Measurements from ENCODE around the gene NSMCE4A. TPM values are rescaled to one million over a fixed set of nuclear protein-coding genes. Genes with fewer than 3 reads are reported as not detected.
"Not testable (repeated sequence)": the region's sequence is repeated elsewhere in the genome, so short reads cannot be mapped to it uniquely, and the experiment has no call there.

NSMCE4A gene
- total RNA-seq, 1 donor from 2014 or later = 31.3 TPM

DNA sequence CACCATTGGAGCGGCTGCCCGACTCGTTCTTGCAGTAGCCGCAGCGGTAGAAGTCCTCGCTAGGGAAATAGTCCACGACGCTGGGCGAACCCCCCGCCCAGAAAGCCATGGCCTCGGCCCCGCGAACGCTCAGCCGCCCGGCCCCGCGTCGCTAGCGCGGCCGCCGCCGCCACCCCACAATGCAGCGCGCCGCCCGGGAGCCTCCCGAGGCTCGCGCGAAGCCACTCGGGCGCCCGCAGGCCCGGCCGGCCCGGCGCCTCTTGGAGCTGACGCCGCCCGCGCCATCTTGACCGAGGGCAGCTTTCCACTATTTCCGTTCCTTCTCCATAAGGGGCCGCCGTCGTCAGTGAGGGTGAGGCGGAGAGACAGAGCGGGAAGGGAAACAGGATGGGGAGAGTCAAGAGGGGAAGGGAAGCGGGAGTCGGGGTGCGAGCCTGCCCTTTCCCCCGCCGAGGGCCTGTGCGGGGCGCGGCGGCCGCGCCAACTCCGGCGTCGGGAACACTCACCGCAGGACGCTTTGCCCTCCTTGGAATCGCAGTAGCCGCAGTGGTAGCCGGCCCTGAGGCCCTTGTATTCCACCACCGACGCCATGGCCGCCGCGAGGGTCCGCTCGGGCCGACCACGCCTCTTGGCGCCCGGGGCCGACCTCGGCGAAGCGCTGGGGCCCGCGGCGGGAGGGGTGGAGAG lies 47.0 kb downstream of the NSMCE4A start, which contains the start of gene ATE1:
Gene ATE1 (minus strand): TSS at position 191 of the 687 bp plus-strand sequence. CDS start 82 bp downstream, at position 109.
- H3K9me3 ChIP-seq (ENCODE audit: control insufficient read depth in 3 of 3, low read length in 3 of 3) = no peaks in the 10 kb centered on the region

GRCh38 chr10:121927318-121927840 lies 47.6 kb downstream of the NSMCE4A start:
- H3K4me3 ChIP-seq (ENCODE audit: low read length in 3 of 3) = peak overlapping the region; percentile 69 to 96 (median 95)
- H3K9me3 ChIP-seq (ENCODE audit: control insufficient read depth in 3 of 3, low read length in 3 of 3) = no peaks in the 10 kb centered on the region
- peaks cover 6 to 19% (median 16%) of the 10 kb centered on the region in 3 donors for H3K4me1 ChIP-seq (ENCODE audit: control insufficient read depth in 3 of 3, insufficient read depth in 3 of 3, low read length in 3 of 3)
- peak overlapping the region; percentile 93 to 99 (median 98) for H3K9ac ChIP-seq (ENCODE audit: low read depth in 1 of 3, low read length in 3 of 3)
- peak overlapping the region; percentile 96 for H3K27ac ChIP-seq (ENCODE audit: low read depth, low read length)
- no peaks in the 10 kb centered on the region for H3K27me3 ChIP-seq (ENCODE audit: control insufficient read depth in 3 of 3, insufficient read depth in 3 of 3, low read length in 3 of 3)
- peaks cover 2 to 10% (median 9%) of the 10 kb centered on the region in 3 donors for H3K36me3 ChIP-seq (ENCODE audit: control insufficient read depth in 3 of 3, insufficient read depth in 3 of 3, low read length in 3 of 3)

More for the DNA sequence above, 47.0 kb downstream of the NSMCE4A start, which contains the start of gene ATE1:
- H3K9ac ChIP-seq (ENCODE audit: low read depth in 1 of 3, low read length in 3 of 3) = peak within 1 kb of the TSS; percentile 96 to 99 (median 98)
- H3K4me3 ChIP-seq (ENCODE audit: low read length in 3 of 3) = peak within 1 kb of the TSS; percentile 69 to 96 (median 95)
- peaks cover 6 to 19% (median 16%) of the 10 kb centered on the region in 3 donors for H3K4me1 ChIP-seq (ENCODE audit: control insufficient read depth in 3 of 3, insufficient read depth in 3 of 3, low read length in 3 of 3)
- no peaks in the 10 kb centered on the region for H3K27me3 ChIP-seq (ENCODE audit: control insufficient read depth in 3 of 3, insufficient read depth in 3 of 3, low read length in 3 of 3)
- peaks cover 2 to 4% (median 4%) of the 10 kb centered on the region in 3 donors for H3K36me3 ChIP-seq (ENCODE audit: control insufficient read depth in 3 of 3, insufficient read depth in 3 of 3, low read length in 3 of 3)
- peak within 1 kb of the TSS; percentile 96 for H3K27ac ChIP-seq (ENCODE audit: low read depth, low read length)

- Histone ChIP-seq H3K27me3 (ENCODE audit: control insufficient read depth in 3 of 3, insufficient read depth in 3 of 3, low read length in 3 of 3) (no peaks in the 10 kb centered on the region), H3K36me3 (ENCODE audit: control insufficient read depth in 3 of 3, insufficient read depth in 3 of 3, low read length in 3 of 3) (peaks cover 2 to 14% (median 12%) of the 10 kb centered on the region in 3 donors), H3K9ac (ENCODE audit: low read depth in 1 of 3, low read length in 3 of 3) (peak overlapping the region; percentile 93 to 99 (median 98)), H3K4me3 (ENCODE audit: low read length in 3 of 3) (peak overlapping the region; percentile 69 to 96 (median 95)), H3K4me1 (ENCODE audit: control insufficient read depth in 3 of 3, insufficient read depth in 3 of 3, low read length in 3 of 3) (peaks cover 6 to 19% (median 16%) of the 10 kb centered on the region in 3 donors), H3K27ac (ENCODE audit: low read depth, low read length) (peak overlapping the region; percentile 96), H3K9me3 (ENCODE audit: control insufficient read depth in 3 of 3, low read length in 3 of 3) (no peaks in the 10 kb centered on the region)
Measured at GRCh38 chr10:121926671-121927317, 48.2 kb downstream of the NSMCE4A start.

GRCh38 chr10:121926157-121926556 lies 48.9 kb downstream of the NSMCE4A start:
- Histone ChIP-seq H3K36me3 (ENCODE audit: control insufficient read depth in 3 of 3, insufficient read depth in 3 of 3, low read length in 3 of 3) (peaks cover 4 to 16% (median 12%) of the 10 kb centered on the region in 3 donors), H3K27me3 (ENCODE audit: control insufficient read depth in 3 of 3, insufficient read depth in 3 of 3, low read length in 3 of 3) (no peaks in the 10 kb centered on the region), H3K9me3 (ENCODE audit: control insufficient read depth in 3 of 3, low read length in 3 of 3) (no peaks in the 10 kb centered on the region), H3K9ac (ENCODE audit: low read depth in 1 of 3, low read length in 3 of 3) (no peak overlapping the region), H3K4me1 (ENCODE audit: control insufficient read depth in 3 of 3, insufficient read depth in 3 of 3, low read length in 3 of 3) (peaks cover 6 to 18% (median 11%) of the 10 kb centered on the region in 3 donors), H3K27ac (ENCODE audit: low read depth, low read length) (no peak overlapping the region), H3K4me3 (ENCODE audit: low read length in 3 of 3) (peak overlapping the region in 1 of 3 donors; percentile 69)

DNA sequence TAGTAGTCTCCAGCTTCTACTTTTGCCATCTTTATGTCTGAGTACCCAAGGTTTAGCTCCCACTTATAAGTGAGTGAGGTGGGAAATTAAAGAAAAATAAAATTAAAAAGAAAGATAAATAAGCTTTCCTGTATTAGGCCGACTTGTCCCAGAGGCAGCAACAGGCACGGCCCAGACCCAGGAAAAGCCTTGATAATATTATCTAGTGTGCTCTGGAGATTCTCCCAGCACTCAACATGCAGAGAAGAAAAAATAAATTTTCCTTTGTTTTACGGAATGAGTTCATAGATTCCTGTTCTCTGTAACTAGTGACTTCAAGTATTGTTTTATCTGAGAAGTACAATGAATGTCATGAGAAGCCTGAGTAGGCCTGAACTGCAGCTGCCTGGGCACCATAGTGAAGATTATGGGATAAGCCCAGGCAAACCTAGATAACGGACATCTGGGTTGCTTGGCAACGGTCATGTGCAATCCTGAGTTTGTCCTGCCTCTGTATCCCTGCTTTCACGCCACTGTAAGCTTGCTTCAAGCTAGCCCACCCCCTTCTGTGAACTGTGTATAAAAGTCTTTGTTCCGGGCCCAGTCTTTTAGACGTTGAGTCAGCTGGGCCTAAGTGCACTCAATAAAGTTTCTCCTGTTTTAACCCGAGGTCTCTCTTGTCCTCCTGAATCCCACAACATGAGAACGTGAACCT lies 53.6 kb downstream of the NSMCE4A start:
- H3K4me3 ChIP-seq (ENCODE audit: low read length in 3 of 3) = no peak overlapping the region
- no peaks in the 10 kb centered on the region for H3K9me3 ChIP-seq (ENCODE audit: control insufficient read depth in 3 of 3, low read length in 3 of 3)
- no peak overlapping the region for H3K9ac ChIP-seq (ENCODE audit: low read depth in 1 of 3, low read length in 3 of 3)
- no peak overlapping the region for H3K27ac ChIP-seq (ENCODE audit: low read depth, low read length)
- H3K4me1 ChIP-seq (ENCODE audit: control insufficient read depth in 3 of 3, insufficient read depth in 3 of 3, low read length in 3 of 3) = peaks cover 3 to 6% (median 4%) of the 10 kb centered on the region in 3 donors
- peaks cover 5 to 24% (median 22%) of the 10 kb centered on the region in 3 donors for H3K36me3 ChIP-seq (ENCODE audit: control insufficient read depth in 3 of 3, insufficient read depth in 3 of 3, low read length in 3 of 3)
- H3K27me3 ChIP-seq (ENCODE audit: control insufficient read depth in 3 of 3, insufficient read depth in 3 of 3, low read length in 3 of 3) = no peaks in the 10 kb centered on the region

GRCh38 chr10:121919666-121920065 lies 55.4 kb downstream of the NSMCE4A start:
- Histone ChIP-seq H3K4me3 (ENCODE audit: low read length in 3 of 3) (no peak overlapping the region), H3K4me1 (ENCODE audit: control insufficient read depth in 3 of 3, insufficient read depth in 3 of 3, low read length in 3 of 3) (peaks cover 0 to 2% (median under 1%) of the 10 kb centered on the region in 3 donors), H3K9me3 (ENCODE audit: control insufficient read depth in 3 of 3, low read length in 3 of 3) (no peaks in the 10 kb centered on the region), H3K27me3 (ENCODE audit: control insufficient read depth in 3 of 3, insufficient read depth in 3 of 3, low read length in 3 of 3) (no peaks in the 10 kb centered on the region), H3K9ac (ENCODE audit: low read depth in 1 of 3, low read length in 3 of 3) (no peak overlapping the region), H3K27ac (ENCODE audit: low read depth, low read length) (no peak overlapping the region), H3K36me3 (ENCODE audit: control insufficient read depth in 3 of 3, insufficient read depth in 3 of 3, low read length in 3 of 3) (peaks cover 5 to 24% (median 22%) of the 10 kb centered on the region in 3 donors)

DNA sequence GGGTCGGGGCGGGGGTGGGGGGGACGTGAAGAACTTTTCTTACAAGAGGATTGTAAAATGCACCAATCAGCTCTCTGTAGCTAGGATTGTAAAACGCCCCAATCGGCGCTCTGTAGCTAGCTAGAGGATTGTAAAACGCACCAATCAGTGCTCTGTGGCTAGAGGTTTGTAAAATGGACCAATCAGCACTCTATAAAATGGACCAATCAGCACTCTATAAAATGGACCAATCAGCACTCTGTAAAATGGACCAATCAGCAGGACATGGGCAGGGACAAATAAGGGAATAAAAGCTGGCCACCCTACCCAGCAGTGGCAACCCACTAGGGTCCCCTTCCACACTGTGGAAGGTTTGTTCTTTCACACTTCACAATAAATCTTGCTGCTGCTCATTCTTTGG lies 56.2 kb downstream of the NSMCE4A start:
- H3K9me3 ChIP-seq (ENCODE audit: control insufficient read depth in 3 of 3, low read length in 3 of 3); H3K27ac ChIP-seq (ENCODE audit: low read depth, low read length); H3K27me3 ChIP-seq (ENCODE audit: control insufficient read depth in 3 of 3, insufficient read depth in 3 of 3, low read length in 3 of 3); H3K4me1 ChIP-seq (ENCODE audit: control insufficient read depth in 3 of 3, insufficient read depth in 3 of 3, low read length in 3 of 3); H3K4me3 ChIP-seq (ENCODE audit: low read length in 3 of 3); H3K9ac ChIP-seq (ENCODE audit: low read depth in 1 of 3, low read length in 3 of 3): not testable (repeated sequence)
- H3K36me3 ChIP-seq (ENCODE audit: control insufficient read depth in 3 of 3, insufficient read depth in 3 of 3, low read length in 3 of 3) = peaks cover 5 to 24% (median 22%) of the 10 kb centered on the region in 3 donors

DNA sequence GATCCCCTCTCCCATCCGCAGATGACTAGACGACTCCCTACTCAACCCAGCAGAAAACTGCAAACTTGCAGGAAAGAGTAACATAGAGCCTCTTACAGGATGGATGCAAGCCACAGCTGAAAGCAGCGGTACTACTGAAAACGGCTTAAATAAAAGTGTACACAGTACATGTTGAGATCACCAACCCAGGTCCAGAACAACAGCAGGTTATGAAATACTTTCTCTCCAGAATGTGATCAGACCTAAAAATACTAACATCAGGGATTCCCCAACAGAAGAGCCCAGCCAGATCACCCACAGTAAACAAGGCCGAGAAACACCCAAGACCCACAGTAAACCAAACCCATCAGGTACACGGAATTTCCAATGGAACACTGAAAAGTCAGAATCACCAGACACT lies 60.4 kb downstream of the NSMCE4A start:
- Histone ChIP-seq H3K27ac (ENCODE audit: low read depth, low read length) (peak overlapping the region; percentile 68), H3K9ac (ENCODE audit: low read depth in 1 of 3, low read length in 3 of 3) (peak overlapping the region; percentile 38 to 51 (median 50)), H3K4me1 (ENCODE audit: control insufficient read depth in 3 of 3, insufficient read depth in 3 of 3, low read length in 3 of 3) (peaks cover 3 to 10% (median 5%) of the 10 kb centered on the region in 3 donors), H3K36me3 (ENCODE audit: control insufficient read depth in 3 of 3, insufficient read depth in 3 of 3, low read length in 3 of 3) (peaks cover 5 to 10% (median 9%) of the 10 kb centered on the region in 3 donors), H3K9me3 (ENCODE audit: control insufficient read depth in 3 of 3, low read length in 3 of 3) (no peaks in the 10 kb centered on the region), H3K4me3 (ENCODE audit: low read length in 3 of 3) (peak overlapping the region in 2 of 3 donors; percentile 14 to 19), H3K27me3 (ENCODE audit: control insufficient read depth in 3 of 3, insufficient read depth in 3 of 3, low read length in 3 of 3) (no peaks in the 10 kb centered on the region)

GRCh38 chr10:121911421-121911697 lies 63.7 kb downstream of the NSMCE4A start:
- Histone ChIP-seq H3K27me3 (ENCODE audit: control insufficient read depth in 3 of 3, insufficient read depth in 3 of 3, low read length in 3 of 3) (no peaks in the 10 kb centered on the region), H3K4me3 (ENCODE audit: low read length in 3 of 3) (no peak overlapping the region), H3K9me3 (ENCODE audit: control insufficient read depth in 3 of 3, low read length in 3 of 3) (no peaks in the 10 kb centered on the region), H3K27ac (ENCODE audit: low read depth, low read length) (no peak overlapping the region), H3K9ac (ENCODE audit: low read depth in 1 of 3, low read length in 3 of 3) (no peak overlapping the region), H3K4me1 (ENCODE audit: control insufficient read depth in 3 of 3, insufficient read depth in 3 of 3, low read length in 3 of 3) (peaks cover 3 to 10% (median 5%) of the 10 kb centered on the region in 3 donors), H3K36me3 (ENCODE audit: control insufficient read depth in 3 of 3, insufficient read depth in 3 of 3, low read length in 3 of 3) (peaks cover 4 to 9% (median 5%) of the 10 kb centered on the region in 3 donors)

All from skeletal muscle tissue (tissue), 4 donors.